GM23338 (cell line): ENCODE results near the gene CDK5R1. TPM values are rescaled to one million over a fixed set of nuclear protein-coding genes. Genes with fewer than 3 reads are reported as not detected.

Experiments
- ATAC-seq: fragments of 200-7000 bp; cut with Tn5 transposase; 3 replicates; pipeline ENCODE4 v1.9.1; 2020
- DNase-seq: peaks from one replicate; pipeline ENCODE4 v3.0.0-alpha.2; 2015; ENCODE audit warnings: low spot score
- H2AFZ ChIP-seq: fragments of 200-600 bp; sonication (generic); 2 replicates; pipeline ENCODE4 v1.8.0; 2016; ENCODE audit warnings: antibody characterized with exemption, mild to moderate bottlenecking, moderate library complexity
- H3F3A ChIP-seq: fragments of 200-600 bp; sonication (generic); replicated peaks from 2 replicates; pipeline ENCODE4 v1.8.0; 2017; ENCODE audit warnings: antibody characterized with exemption, mixed run types, low read depth
- H3K27ac ChIP-seq: fragments of 200-600 bp; sonication (generic); 2 replicates; pipeline ENCODE4 v1.6.1; 2016; ENCODE audit warnings: low read depth
- H3K27me3 ChIP-seq: fragments of 200-600 bp; sonication (generic); 2 replicates; pipeline ENCODE4 v1.8.0; 2016; ENCODE audit warnings: mild to moderate bottlenecking, mixed run types, moderate library complexity; ENCODE audit not compliant: insufficient read depth
- H3K36me3 ChIP-seq: fragments of 200-600 bp; sonication (generic); 2 replicates; pipeline ENCODE4 v1.8.0; 2016; ENCODE audit warnings: mild to moderate bottlenecking; ENCODE audit not compliant: insufficient read depth
- H3K4me1 ChIP-seq: fragments of 200-600 bp; sonication (generic); 2 replicates; pipeline ENCODE4 v1.8.0; 2016; ENCODE audit warnings: mild to moderate bottlenecking, moderate library complexity; ENCODE audit not compliant: insufficient read depth
- H3K4me2 ChIP-seq: fragments of 200-600 bp; sonication (generic); 2 replicates; pipeline ENCODE4 v1.7.1; 2017; ENCODE audit warnings: mixed run types
- H3K4me3 ChIP-seq: fragments of 200-600 bp; sonication (generic); 2 replicates; pipeline ENCODE4 v1.6.1; 2016; ENCODE audit warnings: mixed run types
- H3K79me2 ChIP-seq: fragments of 200-600 bp; sonication (generic); replicated peaks from 2 replicates; pipeline ENCODE4 v1.8.0; 2017; ENCODE audit warnings: mild to moderate bottlenecking; ENCODE audit not compliant: insufficient read depth
- H3K9me2 ChIP-seq: fragments of 200-600 bp; sonication (generic); 2 replicates; pipeline ENCODE4 v1.8.0; 2017; ENCODE audit not compliant: insufficient read depth
- H4K20me1 ChIP-seq: fragments of 200-600 bp; sonication (generic); replicated peaks from 2 replicates; pipeline ENCODE4 v1.8.0; 2017; ENCODE audit warnings: mild to moderate bottlenecking; ENCODE audit not compliant: insufficient read depth
- H3K27ac Mint-ChIP-seq: 2 replicates; pipeline ENCODE4 v1.8.0; 2020; ENCODE audit warnings: inconsistent platforms, mild to moderate bottlenecking, moderate library complexity, mixed read lengths
- H3K27me3 Mint-ChIP-seq: 3 replicates; pipeline ENCODE4 v1.8.0; 2022; ENCODE audit warnings: low read depth, mild to moderate bottlenecking, moderate library complexity, mixed read lengths, inconsistent platforms; ENCODE audit not compliant: insufficient read depth, poor library complexity
- H3K36me3 Mint-ChIP-seq: 3 replicates; pipeline ENCODE4 v1.8.0; 2021; ENCODE audit warnings: low read depth, mild to moderate bottlenecking, inconsistent platforms, moderate library complexity, mixed read lengths
- H3K4me1 Mint-ChIP-seq: 3 replicates; pipeline ENCODE4 v1.8.0; 2020; ENCODE audit warnings: mild to moderate bottlenecking, inconsistent platforms, mixed read lengths
- H3K4me3 Mint-ChIP-seq: 3 replicates; pipeline ENCODE4 v1.8.0; 2021; ENCODE audit warnings: moderate library complexity, mild to moderate bottlenecking, inconsistent platforms, mixed read lengths
- H3K9me3 Mint-ChIP-seq: 3 replicates; pipeline ENCODE4 v1.8.0; 2020; ENCODE audit warnings: moderate library complexity, mild to moderate bottlenecking, inconsistent platforms, mixed read lengths
- CREB1 ChIP-seq: fragments of 250-450 bp; sonication (Bioruptor Pico); IDR thresholded peaks from 2 replicates; pipeline ENCODE4 v1.5.0; 2020; ENCODE audit warnings: low read depth, mild to moderate bottlenecking, moderate library complexity
- CTCF ChIP-seq, 2 experiments: fragments of 200-600 bp in 1 of 2; sonication (generic) in 1 of 2; conservative IDR thresholded peaks; 2 replicates each; pipeline versions ENCODE4 v1.5.1 to v1.6.1; 2016 to 2017; ENCODE audit warnings: antibody characterized with exemption in 2 of 2, low read depth in 2 of 2, mild to moderate bottlenecking in 2 of 2, moderate library complexity in 1 of 2
- ETS1 ChIP-seq: IDR thresholded peaks from 2 replicates; pipeline ENCODE4 v1.6.1; 2016; ENCODE audit warnings: antibody characterized with exemption
- EZH2 ChIP-seq: fragments of 200-600 bp; sonication (generic); IDR thresholded peaks from one replicate; pipeline ENCODE4 v1.8.0; 2017; ENCODE audit warnings: antibody characterized with exemption, mild to moderate bottlenecking, low read depth; ENCODE audit not compliant: unreplicated experiment
- EZH2phosphoT487 ChIP-seq: fragments of 200-600 bp; sonication (generic); IDR thresholded peaks from one replicate; pipeline ENCODE4 v1.8.1; 2018; ENCODE audit warnings: antibody characterized with exemption; ENCODE audit not compliant: unreplicated experiment
- JUNB ChIP-seq: IDR thresholded peaks from one replicate; pipeline ENCODE4 v1.6.1; 2016; ENCODE audit warnings: antibody characterized with exemption; ENCODE audit not compliant: unreplicated experiment
- NANOG ChIP-seq: IDR thresholded peaks from 2 replicates; pipeline ENCODE4 v1.6.1; 2016; ENCODE audit warnings: antibody characterized with exemption, borderline replicate concordance
- POLR2AphosphoS5 ChIP-seq: IDR thresholded peaks from 2 replicates; pipeline ENCODE4 v1.6.1; 2016; ENCODE audit warnings: antibody characterized with exemption, low read depth
- REST ChIP-seq: IDR thresholded peaks from one replicate; pipeline ENCODE4 v1.6.1; 2018; ENCODE audit warnings: antibody characterized with exemption; ENCODE audit not compliant: unreplicated experiment
- STAT1 ChIP-seq: IDR thresholded peaks from one replicate; pipeline ENCODE4 v1.6.1; 2016; ENCODE audit warnings: antibody characterized with exemption; ENCODE audit not compliant: unreplicated experiment
- ZNF114 ChIP-seq: fragments of 250-450 bp; sonication (Bioruptor Pico); IDR thresholded peaks from 2 replicates; pipeline ENCODE4 v1.5.0; 2020; ENCODE audit warnings: mild to moderate bottlenecking, moderate library complexity
- ZNF331 ChIP-seq: fragments of 250-450 bp; sonication (Bioruptor Pico); IDR thresholded peaks from 2 replicates; pipeline ENCODE4 v1.5.0; 2020; ENCODE audit warnings: low read depth, mild to moderate bottlenecking, moderate library complexity
- ZNF462 ChIP-seq: fragments of 250-450 bp; sonication (Bioruptor Pico); IDR thresholded peaks from 2 replicates; pipeline ENCODE4 v1.5.0; 2020; ENCODE audit warnings: mild to moderate bottlenecking, moderate library complexity
- polyA plus RNA-seq: library from polyadenylated mRNA; unstranded; fragments of >200 nt; fragmentation: Nextera tagmentation; extraction: Ambion mirVana; gene quantifications from 2 replicates; pipeline ENCODE4 v1.2.1, GENCODE V29; 2016
- total RNA-seq: library from RNA; depleted of rRNA; stranded (reverse); fragments of >200 nt; shearing (Covaris generic); gene quantifications from 2 replicates; pipeline ENCODE4 v1.2.3, GENCODE V29; 2014

The CDK5R1 gene
- total and polyA plus RNA-seq, 2 experiments from 2014 or later = 4.0 to 11.6 TPM

- no peak overlapping the region for H2AFZ ChIP-seq
- H3K79me2 ChIP-seq = peaks cover 2% of the 10 kb centered on the region; the same call in 1 of the 2 replicates
- DNase-seq (no peak), ATAC-seq (no peak; the same call in 2 of the 3 replicates)
- no peaks in the 10 kb centered on the region for H3F3A ChIP-seq
- TF ChIP-seq ETS1 (no peak), ZNF114 (CRISPR knock-in tag) (no peak), REST (no peak), CTCF (conservative IDR thresholded peaks at IDR 0.05; ENCODE audit: low read depth in 2 of 2) (no peak), POLR2AphosphoS5 (no peak), CREB1 (CRISPR knock-in tag) (no peak), STAT1 (no peak), NANOG (no peak), ZNF462 (CRISPR knock-in tag) (no peak), EZH2 (no peak), EZH2phosphoT487 (no peak), ZNF331 (CRISPR knock-in tag) (no peak), JUNB (no peak)
- Mint-ChIP-seq H3K36me3 (peaks cover 4% of the 10 kb centered on the region; the same call in 2 of the 3 replicates), H3K9me3 (no peaks in the 10 kb centered on the region; the same call in 2 of the 3 replicates), H3K27me3 (peaks cover 13% of the 10 kb centered on the region), H3K4me3 (no peak overlapping the region), H3K4me1 (peaks cover 33% of the 10 kb centered on the region), H3K27ac (no peak overlapping the region)
- H3K27me3 ChIP-seq = no peaks in the 10 kb centered on the region
- no peak overlapping the region for H3K4me3 ChIP-seq
- H3K36me3 ChIP-seq = no peaks in the 10 kb centered on the region
- H3K27ac ChIP-seq = no peak overlapping the region
- no peaks in the 10 kb centered on the region; the same call in 1 of the 2 replicates for H4K20me1 ChIP-seq
- no peaks in the 10 kb centered on the region for H3K9me2 ChIP-seq
- peaks cover 13% of the 10 kb centered on the region; the same call in 1 of the 2 replicates for H3K4me1 ChIP-seq
- H3K4me2 ChIP-seq = no peak overlapping the region
Measured at GRCh38 chr17:32495359-32496231, 8.8 kb downstream of the CDK5R1 start.
